ENCODE measurements around the gene EPS8L3. TPM values are rescaled to one million over a fixed set of nuclear protein-coding genes. Genes with fewer than 3 reads are reported as not detected.
"Not testable (repeated sequence)": the region's sequence is repeated elsewhere in the genome, so short reads cannot be mapped to it uniquely, and the experiment has no call there.

The EPS8L3 gene
- polyA plus RNA-seq, 1 donor: 0.86 TPM

- no peak for DNase-seq
These were observed 17.3 kb upstream of the EPS8L3 start for GRCh38 chr1:109780982-109781381.

- no peak for DNase-seq
These were observed 14.4 kb upstream of the EPS8L3 start for GRCh38 chr1:109777980-109778625.

GRCh38 chr1:109777436-109777835 is 13.7 kb upstream of the EPS8L3 start:
- no peak for DNase-seq

DNA sequence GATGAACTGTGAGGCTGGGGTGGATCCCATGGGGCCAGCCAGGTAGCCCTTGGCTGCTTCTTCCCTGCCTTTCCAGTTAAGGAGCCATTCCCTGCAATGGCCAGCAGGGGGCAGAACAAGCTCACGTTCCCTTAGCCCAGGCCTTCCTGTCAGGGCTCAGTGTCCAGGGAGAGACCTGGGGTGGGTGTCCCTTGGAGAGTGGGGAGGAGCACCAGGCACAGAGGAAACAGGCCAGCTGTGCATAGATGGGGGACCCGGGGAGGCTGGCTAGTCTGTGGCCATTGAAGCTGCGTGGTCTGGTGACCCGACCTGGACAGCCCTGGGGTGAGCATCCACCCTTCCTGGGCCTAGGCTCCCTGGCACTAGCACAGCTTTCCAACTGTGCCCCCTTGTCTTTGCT is 13.2 kb upstream of the EPS8L3 start:
- peak; percentile 85 for DNase-seq

- DNase-seq: no peak
These were observed 12.6 kb upstream of the EPS8L3 start for GRCh38 chr1:109776206-109776835.

GRCh38 chr1:109775398-109775797 is 11.7 kb upstream of the EPS8L3 start:
- DNase-seq: no peak

DNA sequence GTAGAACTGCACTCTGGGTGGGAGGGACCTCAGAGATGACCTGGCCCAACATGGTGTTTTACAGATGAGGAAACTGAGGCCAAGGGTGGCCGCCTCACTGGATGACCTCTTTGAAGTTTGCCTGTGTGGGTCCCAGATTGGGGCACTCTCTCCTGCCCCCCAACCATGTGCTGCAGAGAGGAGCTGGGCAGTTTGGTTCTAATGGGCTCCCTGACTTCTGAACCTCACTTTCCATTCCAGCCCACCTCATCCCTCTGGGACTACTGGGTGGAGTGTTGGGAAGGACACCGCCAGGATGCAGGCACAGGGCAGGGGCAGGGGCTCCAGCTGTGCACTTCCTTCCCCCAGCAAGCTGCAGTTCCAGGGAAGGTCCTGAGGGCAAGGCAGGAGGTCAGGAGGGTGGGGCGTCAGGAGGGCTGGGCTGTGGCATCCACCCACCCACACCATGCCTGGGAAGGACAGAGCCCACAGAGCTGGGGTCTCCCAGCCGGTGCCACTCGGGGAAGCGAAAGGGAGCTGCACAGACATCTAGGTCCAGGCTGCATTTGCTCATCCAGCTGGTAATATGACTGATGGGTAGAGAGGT is 10.3 kb upstream of the EPS8L3 start:
- DNase-seq: no peak

DNA sequence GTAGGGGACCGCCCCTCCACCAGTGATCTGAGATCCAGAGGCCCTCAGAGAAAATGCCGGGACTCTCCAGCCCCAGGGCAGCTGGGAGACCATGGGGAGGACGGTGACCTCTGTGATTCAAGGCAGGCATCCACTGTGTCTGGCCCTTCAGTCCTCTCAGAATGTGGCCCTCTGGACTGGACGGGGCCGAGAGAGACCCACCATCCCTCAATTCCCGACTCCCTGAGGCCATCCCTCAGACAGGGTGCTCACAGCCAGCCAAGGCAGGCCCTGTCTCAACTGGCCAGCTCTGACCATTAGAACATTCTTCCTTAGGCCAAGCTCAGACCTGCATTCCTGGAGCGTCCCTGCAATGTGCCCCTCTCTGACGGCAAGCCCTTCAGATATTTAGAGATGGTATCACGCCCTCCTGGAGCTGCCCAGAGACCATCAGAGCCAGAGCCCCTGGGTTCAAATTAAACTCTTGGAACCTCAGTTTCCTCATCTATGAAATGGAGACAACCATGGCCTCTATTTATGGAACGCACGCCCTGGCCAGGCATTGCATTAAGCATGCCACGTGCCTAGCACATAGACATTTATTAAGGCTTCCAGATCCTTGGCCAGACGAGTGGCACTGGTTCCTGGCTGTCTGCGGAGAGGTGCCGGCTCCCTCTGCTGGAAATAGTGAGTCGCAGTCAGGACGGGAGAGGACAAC is 9.6 kb upstream of the EPS8L3 start:
- DNase-seq: peak; percentile 83

DNA sequence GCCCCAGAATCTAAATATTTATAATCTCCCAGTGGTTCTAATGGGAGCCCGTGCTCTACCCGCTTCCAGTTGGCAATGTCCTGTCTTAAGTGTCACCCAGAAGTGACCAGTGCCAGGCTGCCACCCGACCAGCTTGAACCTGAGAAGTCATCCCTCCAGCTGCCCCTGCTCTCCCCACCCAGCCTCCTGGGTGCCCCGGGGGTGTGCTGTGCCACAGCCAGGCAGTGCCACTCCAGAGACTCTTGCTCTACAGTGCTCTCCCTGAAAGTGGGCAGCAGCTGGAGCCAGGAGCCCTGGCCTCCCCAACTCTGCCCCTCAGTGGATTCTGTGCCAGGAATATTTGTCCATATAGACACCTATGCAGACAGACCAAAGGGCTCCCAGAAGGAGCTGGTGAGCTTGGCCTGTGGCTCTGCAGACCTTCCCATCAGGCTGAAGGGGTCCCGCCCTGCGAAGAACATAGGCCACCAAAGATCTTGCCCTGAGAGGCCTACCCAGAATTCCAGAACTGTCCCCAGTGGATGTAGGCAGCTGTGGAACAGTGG is 9.0 kb upstream of the EPS8L3 start:
- DNase-seq: no peak

GRCh38 chr1:109771712-109772657 is 8.3 kb upstream of the EPS8L3 start:
- no peak for DNase-seq

GRCh38 chr1:109770331-109771095 is 6.8 kb upstream of the EPS8L3 start:
- no peak for DNase-seq

DNA sequence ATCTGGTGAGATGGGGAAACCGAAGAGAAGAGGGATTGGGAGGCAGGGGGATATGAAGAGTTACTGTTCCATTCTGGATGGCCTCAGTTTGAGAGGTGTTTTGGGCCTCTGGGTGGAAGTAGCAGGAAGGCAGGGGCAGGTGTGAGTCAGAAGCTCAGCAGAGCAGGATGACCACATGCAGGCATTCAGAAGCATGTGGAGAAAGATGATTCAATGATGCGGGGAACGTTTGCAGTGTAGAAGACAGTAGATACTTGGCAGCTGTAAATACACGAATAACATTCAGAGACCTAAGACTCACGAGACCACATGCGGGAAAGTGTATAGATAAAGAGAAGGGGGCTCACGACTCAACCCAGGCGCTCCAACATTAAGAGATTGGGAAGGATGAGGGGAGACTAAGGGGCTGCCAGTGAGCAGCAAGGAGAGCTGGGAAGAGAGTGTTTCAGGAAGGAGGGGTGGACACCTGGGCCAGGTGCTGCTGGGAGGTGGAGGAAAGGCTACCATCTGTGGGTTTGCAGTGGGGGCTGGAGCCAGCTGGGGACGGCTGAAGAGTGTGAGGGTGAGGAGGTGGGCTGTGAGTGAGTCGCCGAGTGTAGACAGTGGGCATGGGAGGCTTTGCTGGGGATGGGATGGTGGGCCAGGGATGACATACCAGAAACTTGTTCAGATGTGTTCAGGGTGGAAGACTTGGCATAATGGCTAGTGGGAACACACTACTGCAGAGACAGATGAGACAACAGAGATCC is 5.8 kb upstream of the EPS8L3 start:
- no peak for DNase-seq

GRCh38 chr1:109768820-109769219 is 5.1 kb upstream of the EPS8L3 start:
- no peak for DNase-seq

GRCh38 chr1:109768335-109768650 is 4.6 kb upstream of the EPS8L3 start:
- DNase-seq: no peak

- no peak for DNase-seq
These were observed 4.1 kb upstream of the EPS8L3 start for GRCh38 chr1:109767637-109768334.

GRCh38 chr1:109766991-109767636 is 3.4 kb upstream of the EPS8L3 start:
- not testable (repeated sequence) for DNase-seq

DNA sequence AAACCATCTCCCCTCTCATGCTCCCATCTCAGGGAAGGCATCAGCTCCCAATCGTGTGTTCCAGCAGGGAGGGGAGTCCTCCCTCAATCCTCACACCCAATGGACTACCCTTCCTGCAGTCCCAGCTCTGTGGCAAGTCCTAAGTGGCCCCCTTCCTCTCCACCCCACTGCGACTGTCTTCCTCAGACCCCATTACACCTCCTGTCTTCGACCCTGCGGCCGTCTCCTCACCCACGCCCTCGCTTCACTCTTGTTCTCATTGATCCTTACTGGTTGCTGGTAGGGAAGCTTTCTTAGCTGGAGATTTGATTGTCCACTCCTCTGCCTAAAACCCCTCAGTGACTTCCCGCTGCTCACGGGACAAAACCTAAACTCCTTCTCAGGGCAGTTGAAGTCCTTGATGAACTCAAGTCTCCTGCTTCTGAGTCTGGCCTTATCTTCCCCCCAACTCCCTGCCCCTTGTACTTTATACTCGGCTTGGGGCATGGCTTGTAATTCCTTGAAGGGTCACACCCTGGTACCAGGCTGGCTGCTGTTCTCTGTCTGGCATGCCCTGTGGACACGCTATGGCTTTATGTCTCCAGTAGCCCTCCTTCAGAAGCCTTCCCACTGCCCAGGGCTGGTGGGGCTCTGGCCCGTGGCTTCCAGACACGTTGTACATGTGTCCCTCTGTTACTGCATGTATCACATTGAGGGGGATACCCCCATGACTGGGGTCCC is 2.3 kb upstream of the EPS8L3 start:
- DNase-seq: no peak

GRCh38 chr1:109765483-109765815 is 1.7 kb upstream of the EPS8L3 start:
- no peak for DNase-seq
